ENCODE data around the gene KIAA1217. TPM values are rescaled to one million over a fixed set of nuclear protein-coding genes. Genes with fewer than 3 reads are reported as not detected.

KIAA1217 gene
- polyA plus RNA-seq, 1 of the 3 experiments (the other 2 are of a cell fraction): 7.2 TPM

DNA sequence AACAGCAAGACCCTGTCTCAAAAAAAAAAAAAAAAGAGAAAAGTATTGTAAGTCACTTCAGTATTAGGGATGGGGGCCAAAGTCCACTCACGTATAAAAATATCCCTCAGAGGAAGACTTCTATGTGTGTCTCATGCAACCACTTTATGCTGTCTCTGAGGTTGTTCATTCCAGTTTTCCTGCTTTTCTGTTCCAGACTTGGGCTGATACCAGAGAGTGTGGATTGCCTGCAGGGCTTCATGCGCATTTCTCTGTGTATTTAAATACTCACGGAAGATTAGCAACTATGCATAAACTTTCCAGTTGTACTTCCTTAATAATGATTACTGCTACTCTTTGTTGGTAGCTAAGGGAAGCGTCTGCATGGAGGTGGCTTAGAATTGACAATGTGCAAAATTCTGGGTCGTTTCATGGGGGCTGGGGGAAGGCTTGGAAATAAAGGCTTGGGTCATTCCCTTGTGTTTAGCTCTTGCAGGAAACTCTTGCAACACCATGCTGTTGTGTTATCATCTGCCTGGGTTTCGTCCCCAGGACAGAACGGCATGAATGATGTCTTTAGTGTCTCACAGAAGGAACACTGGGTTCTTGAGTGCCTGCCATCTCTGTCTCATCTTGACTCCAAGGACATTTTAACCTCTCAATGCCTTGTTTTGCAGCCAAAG is 54.1 kb downstream of the KIAA1217 start:
- 86% methylated on average over 7 of the region's 7 CpGs for WGBS (ENCODE audit: low lambda C conversion rate)
- no peaks in the 10 kb centered on the region for H3K79me2 ChIP-seq (ENCODE audit: insufficient read depth)
- ChIA-PET CTCF (interaction anchor here (0.7 kb wide), 1 partner anchor 36 kb away, joined by 3 read pairs; no protein-coding TSS in a partner anchor), POLR2A (no interaction called here)
- no peak overlapping the region for H3K27ac ChIP-seq (ENCODE audit: low read depth in 2 of 2, low read length in 1 of 2)
- H3K27me3 ChIP-seq (ENCODE audit: insufficient read depth): no peaks in the 10 kb centered on the region
- H3K4me2 ChIP-seq: no peak overlapping the region
- DNase-seq: no peak
- H3K4me1 ChIP-seq (ENCODE audit: control insufficient read depth in 1 of 2, insufficient read depth in 2 of 2, low read depth in 1 of 2, low read length in 1 of 2): no peaks in the 10 kb centered on the region; a peak in 1 of 4 replicates
- H3K9me3 ChIP-seq: no peaks in the 10 kb centered on the region
- no peaks in the 10 kb centered on the region for H3K36me3 ChIP-seq (replicated peaks in 1 of 2; ENCODE audit: control insufficient read depth in 1 of 2, insufficient read depth in 2 of 2, low read length in 1 of 2)
- no peak overlapping the region for H3K4me3 ChIP-seq (ENCODE audit: low read depth in 2 of 2, low read length in 1 of 2)
- H3F3A ChIP-seq (replicated peaks; ENCODE audit: insufficient read depth): no peaks in the 10 kb centered on the region
- no peaks in the 10 kb centered on the region for H3K9me2 ChIP-seq
- H2AFZ ChIP-seq (ENCODE audit: low read depth): no peak overlapping the region
- no peaks in the 10 kb centered on the region for H4K20me1 ChIP-seq (ENCODE audit: insufficient read depth)
- TF ChIP-seq TEAD4 (IDR thresholded peaks at IDR 0.05; ENCODE audit: borderline replicate concordance, insufficient read depth) (no peak), TCF12 (IDR thresholded peaks at IDR 0.05) (no peak), NFIC (IDR thresholded peaks at IDR 0.05; ENCODE audit: borderline replicate concordance) (no peak), GATA2 (CRISPR knock-in tag; IDR thresholded peaks at IDR 0.05) (no peak), CHD2 (IDR thresholded peaks at IDR 0.05; ENCODE audit: low read length, partially characterized antibody) (no peak), MXI1 (IDR thresholded peaks at IDR 0.05; ENCODE audit: low read depth, low read length) (no peak), YY1 (IDR thresholded peaks at IDR 0.05; ENCODE audit: low read depth) (no peak), ELF1 (IDR thresholded peaks at IDR 0.05) (no peak), SIN3A (IDR thresholded peaks at IDR 0.05; ENCODE audit: borderline replicate concordance, low read depth, low read length) (no peak), RXRA (IDR thresholded peaks at IDR 0.05; ENCODE audit: borderline replicate concordance, low read depth) (no peak), JUND (IDR thresholded peaks at IDR 0.05) (no peak), SMC3 (IDR thresholded peaks at IDR 0.05; ENCODE audit: low read depth, low read length) (no peak), FOXM1 (IDR thresholded peaks at IDR 0.05; ENCODE audit: low read depth) (no peak), FOSL2 (IDR thresholded peaks at IDR 0.05; ENCODE audit: borderline replicate concordance, low read depth) (no peak), GABPA (IDR thresholded peaks at IDR 0.05; ENCODE audit: low read depth) (no peak)
- TF ChIP-seq, protein P1, sequence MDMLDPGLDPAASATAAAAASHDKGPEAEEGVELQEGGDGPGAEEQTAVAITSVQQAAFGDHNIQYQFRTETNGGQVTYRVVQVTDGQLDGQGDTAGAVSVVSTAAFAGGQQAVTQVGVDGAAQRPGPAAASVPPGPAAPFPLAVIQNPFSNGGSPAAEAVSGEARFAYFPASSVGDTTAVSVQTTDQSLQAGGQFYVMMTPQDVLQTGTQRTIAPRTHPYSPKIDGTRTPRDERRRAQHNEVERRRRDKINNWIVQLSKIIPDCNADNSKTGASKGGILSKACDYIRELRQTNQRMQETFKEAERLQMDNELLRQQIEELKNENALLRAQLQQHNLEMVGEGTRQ (IDR thresholded peaks at IDR 0.05; ENCODE audit: borderline replicate concordance, low read depth, low read length): no peak
- TF ChIP-seq, protein P2, sequence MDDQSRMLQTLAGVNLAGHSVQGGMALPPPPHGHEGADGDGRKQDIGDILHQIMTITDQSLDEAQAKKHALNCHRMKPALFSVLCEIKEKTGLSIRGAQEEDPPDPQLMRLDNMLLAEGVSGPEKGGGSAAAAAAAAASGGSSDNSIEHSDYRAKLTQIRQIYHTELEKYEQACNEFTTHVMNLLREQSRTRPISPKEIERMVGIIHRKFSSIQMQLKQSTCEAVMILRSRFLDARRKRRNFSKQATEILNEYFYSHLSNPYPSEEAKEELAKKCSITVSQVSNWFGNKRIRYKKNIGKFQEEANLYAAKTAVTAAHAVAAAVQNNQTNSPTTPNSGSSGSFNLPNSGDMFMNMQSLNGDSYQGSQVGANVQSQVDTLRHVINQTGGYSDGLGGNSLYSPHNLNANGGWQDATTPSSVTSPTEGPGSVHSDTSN (IDR thresholded peaks at IDR 0.05): no peak
- TF ChIP-seq, protein P3, sequence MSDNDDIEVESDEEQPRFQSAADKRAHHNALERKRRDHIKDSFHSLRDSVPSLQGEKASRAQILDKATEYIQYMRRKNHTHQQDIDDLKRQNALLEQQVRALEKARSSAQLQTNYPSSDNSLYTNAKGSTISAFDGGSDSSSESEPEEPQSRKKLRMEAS (IDR thresholded peaks at IDR 0.05; ENCODE audit: low read depth): no peak
- no peak overlapping the region for H3K9ac ChIP-seq

DNA sequence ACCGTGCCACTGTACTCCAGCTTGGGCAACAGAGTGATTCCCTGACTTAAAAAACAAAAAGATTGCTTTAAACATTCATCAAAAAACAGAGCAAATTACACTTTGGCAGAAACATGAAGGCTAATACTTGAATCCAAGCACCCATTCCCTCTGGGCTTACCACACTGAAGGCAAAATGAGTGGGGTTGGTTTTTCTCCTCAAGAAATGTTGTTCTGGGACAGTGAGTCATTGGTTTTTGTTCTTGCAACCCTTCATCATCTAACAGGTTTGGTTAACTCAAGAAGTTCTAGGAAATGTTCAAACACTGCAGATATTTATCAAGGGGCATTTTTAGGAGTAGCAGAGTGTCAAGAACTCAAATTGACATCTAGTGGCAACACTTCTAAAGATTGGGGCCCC is 60.5 kb downstream of the KIAA1217 start:
- Histone ChIP-seq H3F3A (replicated peaks; ENCODE audit: insufficient read depth) (peaks cover 5% of the 10 kb centered on the region), H3K4me2 (no peak overlapping the region), H2AFZ (ENCODE audit: low read depth) (no peak overlapping the region), H4K20me1 (ENCODE audit: insufficient read depth) (no peaks in the 10 kb centered on the region), H3K9ac (no peak overlapping the region), H3K36me3 (replicated peaks in 1 of 2; ENCODE audit: control insufficient read depth in 1 of 2, insufficient read depth in 2 of 2, low read length in 1 of 2) (no peaks in the 10 kb centered on the region), H3K27ac (ENCODE audit: low read depth in 2 of 2, low read length in 1 of 2) (no peak overlapping the region), H3K4me1 (ENCODE audit: control insufficient read depth in 1 of 2, insufficient read depth in 2 of 2, low read depth in 1 of 2, low read length in 1 of 2) (no peaks in the 10 kb centered on the region), H3K9me2 (no peaks in the 10 kb centered on the region), H3K27me3 (ENCODE audit: insufficient read depth) (no peaks in the 10 kb centered on the region), H3K9me3 (no peaks in the 10 kb centered on the region), H3K4me3 (ENCODE audit: low read depth in 2 of 2, low read length in 1 of 2) (no peak overlapping the region), H3K79me2 (ENCODE audit: insufficient read depth) (no peaks in the 10 kb centered on the region)
- WGBS (ENCODE audit: low lambda C conversion rate): 100% methylated on average over 1 of the region's 1 CpG
- ChIA-PET CTCF (interaction anchor here (1.1 kb wide), 1 partner anchor 32 kb away, joined by 3 read pairs; no protein-coding TSS in a partner anchor), POLR2A (no interaction called here)
- no peak for DNase-seq
- TF ChIP-seq ELF1 (IDR thresholded peaks at IDR 0.05) (no peak), EZH2phosphoT487 (IDR thresholded peaks at IDR 0.05; ENCODE audit: borderline replicate concordance, low read depth) (no peak), FOXM1 (IDR thresholded peaks at IDR 0.05; ENCODE audit: low read depth) (no peak), POLR2AphosphoS5 (IDR thresholded peaks at IDR 0.05; ENCODE audit: low read depth, low read length) (no peak)
- TF ChIP-seq, protein P4, sequence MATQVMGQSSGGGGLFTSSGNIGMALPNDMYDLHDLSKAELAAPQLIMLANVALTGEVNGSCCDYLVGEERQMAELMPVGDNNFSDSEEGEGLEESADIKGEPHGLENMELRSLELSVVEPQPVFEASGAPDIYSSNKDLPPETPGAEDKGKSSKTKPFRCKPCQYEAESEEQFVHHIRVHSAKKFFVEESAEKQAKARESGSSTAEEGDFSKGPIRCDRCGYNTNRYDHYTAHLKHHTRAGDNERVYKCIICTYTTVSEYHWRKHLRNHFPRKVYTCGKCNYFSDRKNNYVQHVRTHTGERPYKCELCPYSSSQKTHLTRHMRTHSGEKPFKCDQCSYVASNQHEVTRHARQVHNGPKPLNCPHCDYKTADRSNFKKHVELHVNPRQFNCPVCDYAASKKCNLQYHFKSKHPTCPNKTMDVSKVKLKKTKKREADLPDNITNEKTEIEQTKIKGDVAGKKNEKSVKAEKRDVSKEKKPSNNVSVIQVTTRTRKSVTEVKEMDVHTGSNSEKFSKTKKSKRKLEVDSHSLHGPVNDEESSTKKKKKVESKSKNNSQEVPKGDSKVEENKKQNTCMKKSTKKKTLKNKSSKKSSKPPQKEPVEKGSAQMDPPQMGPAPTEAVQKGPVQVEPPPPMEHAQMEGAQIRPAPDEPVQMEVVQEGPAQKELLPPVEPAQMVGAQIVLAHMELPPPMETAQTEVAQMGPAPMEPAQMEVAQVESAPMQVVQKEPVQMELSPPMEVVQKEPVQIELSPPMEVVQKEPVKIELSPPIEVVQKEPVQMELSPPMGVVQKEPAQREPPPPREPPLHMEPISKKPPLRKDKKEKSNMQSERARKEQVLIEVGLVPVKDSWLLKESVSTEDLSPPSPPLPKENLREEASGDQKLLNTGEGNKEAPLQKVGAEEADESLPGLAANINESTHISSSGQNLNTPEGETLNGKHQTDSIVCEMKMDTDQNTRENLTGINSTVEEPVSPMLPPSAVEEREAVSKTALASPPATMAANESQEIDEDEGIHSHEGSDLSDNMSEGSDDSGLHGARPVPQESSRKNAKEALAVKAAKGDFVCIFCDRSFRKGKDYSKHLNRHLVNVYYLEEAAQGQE (IDR thresholded peaks at IDR 0.05; ENCODE audit: low read depth, low read length): no peak
- TF ChIP-seq, protein P5, sequence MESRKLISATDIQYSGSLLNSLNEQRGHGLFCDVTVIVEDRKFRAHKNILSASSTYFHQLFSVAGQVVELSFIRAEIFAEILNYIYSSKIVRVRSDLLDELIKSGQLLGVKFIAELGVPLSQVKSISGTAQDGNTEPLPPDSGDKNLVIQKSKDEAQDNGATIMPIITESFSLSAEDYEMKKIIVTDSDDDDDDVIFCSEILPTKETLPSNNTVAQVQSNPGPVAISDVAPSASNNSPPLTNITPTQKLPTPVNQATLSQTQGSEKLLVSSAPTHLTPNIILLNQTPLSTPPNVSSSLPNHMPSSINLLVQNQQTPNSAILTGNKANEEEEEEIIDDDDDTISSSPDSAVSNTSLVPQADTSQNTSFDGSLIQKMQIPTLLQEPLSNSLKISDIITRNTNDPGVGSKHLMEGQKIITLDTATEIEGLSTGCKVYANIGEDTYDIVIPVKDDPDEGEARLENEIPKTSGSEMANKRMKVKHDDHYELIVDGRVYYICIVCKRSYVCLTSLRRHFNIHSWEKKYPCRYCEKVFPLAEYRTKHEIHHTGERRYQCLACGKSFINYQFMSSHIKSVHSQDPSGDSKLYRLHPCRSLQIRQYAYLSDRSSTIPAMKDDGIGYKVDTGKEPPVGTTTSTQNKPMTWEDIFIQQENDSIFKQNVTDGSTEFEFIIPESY (IDR thresholded peaks at IDR 0.05; ENCODE audit: borderline replicate concordance, low read depth): no peak
